Stimulated activated CD4-positive, alpha-beta T cell treated with anti-CD3 and anti-CD28 coated beads, Interleukin-15, amount 100 ng/mL, for 24 hours (primary cell): ENCODE data around the gene GARIN5B.

Experiments used
- DNase-seq: peaks from one replicate; pipeline ENCODE4 v3.0.0-alpha.2; 2020

The GARIN5B gene

GRCh38 chr19:55368701-55369563 is 5.9 kb upstream of the GARIN5B start:
- DNase-seq: peak; percentile 52

- DNase-seq: no peak
Observed at GRCh38 chr19:55368106-55368505, 5.0 kb upstream of the GARIN5B start.

- no peak for DNase-seq
Observed at GRCh38 chr19:55366790-55367189, 3.7 kb upstream of the GARIN5B start.

- no peak for DNase-seq
Observed at GRCh38 chr19:55365964-55366363, 2.9 kb upstream of the GARIN5B start.

- DNase-seq: no peak
Observed at GRCh38 chr19:55365245-55365644, 2.2 kb upstream of the GARIN5B start.

- no peak for DNase-seq
Observed at GRCh38 chr19:55362174-55362989, 678 bp downstream of the GARIN5B start.

- DNase-seq: no peak
Observed at GRCh38 chr19:55360902-55361301, 2.2 kb downstream of the GARIN5B start.

GRCh38 chr19:55358943-55359908 is 3.8 kb downstream of the GARIN5B start:
- no peak for DNase-seq

- no peak for DNase-seq
Observed at GRCh38 chr19:55358493-55358892, 4.6 kb downstream of the GARIN5B start.

GRCh38 chr19:55355213-55355821 is 7.7 kb downstream of the GARIN5B start:
- DNase-seq: no peak

GRCh38 chr19:55354698-55355212 is 8.3 kb downstream of the GARIN5B start, which contains the start of gene COX6B2:
TSS of gene COX6B2 (minus strand) at chr19:55354719. CDS start at chr19:55354521, 198 bp downstream.
- DNase-seq: no peak

- DNase-seq: peak; percentile 63
Observed at GRCh38 chr19:55353803-55354697, 9.0 kb downstream of the GARIN5B start.

GRCh38 chr19:55353356-55353802 is 9.7 kb downstream of the GARIN5B start:
- no peak for DNase-seq

GRCh38 chr19:55352549-55353145 is 10.4 kb downstream of the GARIN5B start:
- DNase-seq: no peak

- no peak for DNase-seq
Observed at GRCh38 chr19:55352040-55352439, 11.0 kb downstream of the GARIN5B start.

GRCh38 chr19:55350620-55351315 is 12.3 kb downstream of the GARIN5B start:
- DNase-seq: no peak

- no peak for DNase-seq
Observed at GRCh38 chr19:55348317-55349034, 14.6 kb downstream of the GARIN5B start.

GRCh38 chr19:55347442-55348009 is 15.5 kb downstream of the GARIN5B start:
- DNase-seq: no peak
